IPS DF 4.7 (cell line): ENCODE results near the gene UCK1.

Experiments used
- DNase-seq: peaks from one replicate; pipeline ENCODE4 v3.0.0-alpha.2; 2013; ENCODE audit warnings: low spot score; ENCODE audit errors: extremely low read depth

Gene UCK1

GRCh38 chr9:131496844-131497405 lies 34.1 kb downstream of the UCK1 start:
- DNase-seq = no peak

- DNase-seq = no peak
Observed at GRCh38 chr9:131495785-131496184, 35.3 kb downstream of the UCK1 start.

- DNase-seq = no peak
Observed at GRCh38 chr9:131494296-131494870, 36.7 kb downstream of the UCK1 start.

GRCh38 chr9:131492070-131492469 lies 39.0 kb downstream of the UCK1 start:
- no peak for DNase-seq

- no peak for DNase-seq
Observed at GRCh38 chr9:131491001-131491710, 39.9 kb downstream of the UCK1 start.

GRCh38 chr9:131490514-131490913 lies 40.5 kb downstream of the UCK1 start:
- no peak for DNase-seq

- DNase-seq = no peak
Observed at GRCh38 chr9:131487621-131488031, 43.4 kb downstream of the UCK1 start.

- DNase-seq = no peak
Observed at GRCh38 chr9:131487001-131487400, 44.1 kb downstream of the UCK1 start.

- no peak for DNase-seq
Observed at GRCh38 chr9:131485728-131486422, 45.2 kb downstream of the UCK1 start.

- DNase-seq = no peak
Observed at GRCh38 chr9:131485206-131485605, 45.9 kb downstream of the UCK1 start.

GRCh38 chr9:131484560-131485185 lies 46.4 kb downstream of the UCK1 start:
- no peak for DNase-seq

- DNase-seq = no peak
Observed at GRCh38 chr9:131484051-131484445, 47.0 kb downstream of the UCK1 start.

- no peak for DNase-seq
Observed at GRCh38 chr9:131483319-131484050, 47.6 kb downstream of the UCK1 start.

GRCh38 chr9:131482343-131483006 lies 48.6 kb downstream of the UCK1 start:
- DNase-seq = no peak

GRCh38 chr9:131481441-131482342 lies 49.4 kb downstream of the UCK1 start:
- no peak for DNase-seq

- DNase-seq = no peak
Observed at GRCh38 chr9:131480258-131480657, 50.8 kb downstream of the UCK1 start.

GRCh38 chr9:131478911-131479310 lies 52.2 kb downstream of the UCK1 start:
- DNase-seq = no peak

GRCh38 chr9:131478421-131478868 lies 52.6 kb downstream of the UCK1 start:
- peak; percentile 22 for DNase-seq

- no peak for DNase-seq
Observed at GRCh38 chr9:131477816-131478419, 53.1 kb downstream of the UCK1 start.
